ENCODE measurements around the gene SMO. TPM values are rescaled to one million over a fixed set of nuclear protein-coding genes. Genes with fewer than 3 reads are reported as not detected.

The SMO gene
- total RNA-seq, 2 experiments from 2014 or later: not detected

DNA sequence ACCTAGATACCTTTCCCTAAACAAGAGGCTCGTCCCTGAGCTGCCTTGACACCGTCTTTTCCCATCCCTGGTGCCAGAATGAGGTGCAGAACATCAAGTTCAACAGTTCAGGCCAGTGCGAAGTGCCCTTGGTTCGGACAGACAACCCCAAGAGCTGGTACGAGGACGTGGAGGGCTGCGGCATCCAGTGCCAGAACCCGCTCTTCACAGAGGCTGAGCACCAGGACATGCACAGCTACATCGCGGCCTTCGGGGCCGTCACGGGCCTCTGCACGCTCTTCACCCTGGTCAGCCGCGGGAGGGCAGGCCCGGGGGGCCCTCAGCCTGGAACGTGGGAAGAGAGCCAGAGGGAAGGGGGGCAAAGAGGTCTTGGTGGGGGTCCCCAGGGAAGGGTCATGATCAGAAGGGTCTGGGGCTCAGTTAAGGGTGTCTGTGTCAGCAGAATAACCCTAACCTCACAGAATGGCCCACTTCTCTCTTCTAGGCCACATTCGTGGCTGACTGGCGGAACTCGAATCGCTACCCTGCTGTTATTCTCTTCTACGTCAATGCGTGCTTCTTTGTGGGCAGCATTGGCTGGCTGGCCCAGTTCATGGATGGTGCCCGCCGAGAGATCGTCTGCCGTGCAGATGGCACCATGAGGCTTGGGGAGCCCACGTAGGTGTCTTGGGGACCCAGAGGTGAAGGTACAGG is 16.8 kb downstream of the SMO start:
- H3K27me3 Mint-ChIP-seq: peaks cover 3% of the 10 kb centered on the region
- no peak for ATAC-seq (ENCODE audit: poor library complexity)
- POLR2A ChIA-PET: no interaction called here
- H3K27me3 ChIP-seq (ENCODE audit: control insufficient read depth in 1 of 2, insufficient read depth in 2 of 2, low read length in 2 of 2): no peaks in the 10 kb centered on the region
- intact Hi-C loops (cut with DNase I, micrococcal nuclease): no loop called here
- no peak overlapping the region for H3K27ac Mint-ChIP-seq
- DNase-seq: no peak
- H3K9me3 Mint-ChIP-seq: no peaks in the 10 kb centered on the region
- CTCF ChIA-PET: no interaction called here
- H3K27ac ChIP-seq (ENCODE audit: low read depth in 1 of 2, low read length in 2 of 2): no peak overlapping the region
- no peaks in the 10 kb centered on the region for H3K4me1 Mint-ChIP-seq (ENCODE audit: low read depth)
- no peaks in the 10 kb centered on the region for H3K9me3 ChIP-seq (ENCODE audit: control insufficient read depth in 1 of 2, insufficient read depth in 1 of 2, low read length in 2 of 2)
- H3K36me3 ChIP-seq (ENCODE audit: insufficient read depth, low read length): no peaks in the 10 kb centered on the region
- no peaks in the 10 kb centered on the region for H3K36me3 Mint-ChIP-seq (ENCODE audit: low read depth)
- H3K4me1 ChIP-seq (ENCODE audit: insufficient read depth, low read length): peaks cover under 1% of the 10 kb centered on the region
- no peak overlapping the region for H3K4me3 Mint-ChIP-seq
- H3K4me3 ChIP-seq (ENCODE audit: low read length): no peak overlapping the region
- TF ChIP-seq, protein P1, sequence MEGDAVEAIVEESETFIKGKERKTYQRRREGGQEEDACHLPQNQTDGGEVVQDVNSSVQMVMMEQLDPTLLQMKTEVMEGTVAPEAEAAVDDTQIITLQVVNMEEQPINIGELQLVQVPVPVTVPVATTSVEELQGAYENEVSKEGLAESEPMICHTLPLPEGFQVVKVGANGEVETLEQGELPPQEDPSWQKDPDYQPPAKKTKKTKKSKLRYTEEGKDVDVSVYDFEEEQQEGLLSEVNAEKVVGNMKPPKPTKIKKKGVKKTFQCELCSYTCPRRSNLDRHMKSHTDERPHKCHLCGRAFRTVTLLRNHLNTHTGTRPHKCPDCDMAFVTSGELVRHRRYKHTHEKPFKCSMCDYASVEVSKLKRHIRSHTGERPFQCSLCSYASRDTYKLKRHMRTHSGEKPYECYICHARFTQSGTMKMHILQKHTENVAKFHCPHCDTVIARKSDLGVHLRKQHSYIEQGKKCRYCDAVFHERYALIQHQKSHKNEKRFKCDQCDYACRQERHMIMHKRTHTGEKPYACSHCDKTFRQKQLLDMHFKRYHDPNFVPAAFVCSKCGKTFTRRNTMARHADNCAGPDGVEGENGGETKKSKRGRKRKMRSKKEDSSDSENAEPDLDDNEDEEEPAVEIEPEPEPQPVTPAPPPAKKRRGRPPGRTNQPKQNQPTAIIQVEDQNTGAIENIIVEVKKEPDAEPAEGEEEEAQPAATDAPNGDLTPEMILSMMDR (IDR thresholded peaks at IDR 0.05): no peak

DNA sequence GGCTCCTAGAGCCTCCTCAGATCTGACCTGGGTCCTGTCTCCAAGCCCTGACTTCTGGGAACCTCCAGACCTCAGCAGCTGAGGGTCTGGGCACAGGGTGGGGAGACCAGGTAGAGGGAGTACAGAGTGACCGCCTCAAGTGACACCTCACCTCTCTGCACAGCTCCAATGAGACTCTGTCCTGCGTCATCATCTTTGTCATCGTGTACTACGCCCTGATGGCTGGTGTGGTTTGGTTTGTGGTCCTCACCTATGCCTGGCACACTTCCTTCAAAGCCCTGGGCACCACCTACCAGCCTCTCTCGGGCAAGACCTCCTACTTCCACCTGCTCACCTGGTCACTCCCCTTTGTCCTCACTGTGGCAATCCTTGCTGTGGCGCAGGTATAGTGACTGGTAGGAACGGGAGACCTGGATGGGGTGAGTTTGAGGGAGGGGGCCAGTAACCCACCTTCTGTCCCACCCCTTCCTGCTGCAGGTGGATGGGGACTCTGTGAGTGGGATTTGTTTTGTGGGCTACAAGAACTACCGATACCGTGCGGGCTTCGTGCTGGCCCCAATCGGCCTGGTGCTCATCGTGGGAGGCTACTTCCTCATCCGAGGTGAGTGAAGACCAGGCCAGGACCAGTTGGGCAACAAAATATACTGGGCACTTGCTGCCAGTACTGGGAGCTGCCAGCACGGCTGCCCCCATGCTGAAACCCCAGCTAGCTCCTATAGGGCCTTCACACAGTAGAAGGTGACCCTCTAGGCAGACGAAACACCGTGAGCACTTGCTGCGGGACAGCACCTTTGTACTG is 17.8 kb downstream of the SMO start:
- Mint-ChIP-seq H3K27me3 (peaks cover 3% of the 10 kb centered on the region), H3K4me3 (no peak overlapping the region), H3K9me3 (no peaks in the 10 kb centered on the region), H3K27ac (no peak overlapping the region), H3K4me1 (ENCODE audit: low read depth) (no peaks in the 10 kb centered on the region), H3K36me3 (ENCODE audit: low read depth) (no peaks in the 10 kb centered on the region)
- Histone ChIP-seq H3K4me3 (ENCODE audit: low read length) (no peak overlapping the region), H3K9me3 (ENCODE audit: control insufficient read depth in 1 of 2, insufficient read depth in 1 of 2, low read length in 2 of 2) (no peaks in the 10 kb centered on the region), H3K36me3 (ENCODE audit: insufficient read depth, low read length) (no peaks in the 10 kb centered on the region), H3K27ac (ENCODE audit: low read depth in 1 of 2, low read length in 2 of 2) (no peak overlapping the region), H3K27me3 (ENCODE audit: control insufficient read depth in 1 of 2, insufficient read depth in 2 of 2, low read length in 2 of 2) (no peaks in the 10 kb centered on the region), H3K4me1 (ENCODE audit: insufficient read depth, low read length) (peaks cover 4% of the 10 kb centered on the region)
- TF ChIP-seq, protein P1 (IDR thresholded peaks at IDR 0.05): no peak
- intact Hi-C loops (cut with DNase I, micrococcal nuclease): no loop called here
- ATAC-seq (ENCODE audit: poor library complexity) (no peak), DNase-seq (peak in 1 of 14 experiments; percentile 30)
- CTCF ChIA-PET: no interaction called here
- POLR2A ChIA-PET: no interaction called here

DNA sequence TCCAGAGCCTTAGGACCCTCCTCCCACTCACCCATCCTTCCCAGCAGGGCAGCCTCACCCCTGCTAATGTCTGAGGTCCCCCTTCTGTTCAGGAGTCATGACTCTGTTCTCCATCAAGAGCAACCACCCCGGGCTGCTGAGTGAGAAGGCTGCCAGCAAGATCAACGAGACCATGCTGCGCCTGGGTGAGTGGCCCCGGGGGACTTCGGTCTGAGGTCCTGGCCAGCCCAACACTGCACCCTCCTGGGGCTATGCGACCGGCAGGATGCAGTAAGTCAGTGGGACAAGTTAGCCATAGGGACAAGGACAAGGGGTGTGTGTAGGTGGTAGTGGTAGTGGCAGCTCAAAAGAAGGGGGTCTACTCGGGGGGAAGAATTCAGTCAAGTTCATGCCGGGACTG is 20.2 kb downstream of the SMO start:
- DNase-seq (no peak), ATAC-seq (ENCODE audit: poor library complexity) (no peak)
- ChIA-PET CTCF (interaction anchor here (0.8 kb wide), 1 partner anchor 10 kb away, joined by 3 read pairs; no protein-coding TSS in a partner anchor), POLR2A (interaction anchor here (0.7 kb wide), 1 partner anchor 394 kb away, joined by 3 read pairs; no protein-coding TSS in a partner anchor)
- Histone ChIP-seq H3K27ac (ENCODE audit: low read depth in 1 of 2, low read length in 2 of 2) (no peak overlapping the region), H3K27me3 (ENCODE audit: control insufficient read depth in 1 of 2, insufficient read depth in 2 of 2, low read length in 2 of 2) (no peaks in the 10 kb centered on the region), H3K4me3 (ENCODE audit: low read length) (no peak overlapping the region), H3K36me3 (ENCODE audit: insufficient read depth, low read length) (no peaks in the 10 kb centered on the region), H3K9me3 (ENCODE audit: control insufficient read depth in 1 of 2, insufficient read depth in 1 of 2, low read length in 2 of 2) (no peaks in the 10 kb centered on the region), H3K4me1 (ENCODE audit: insufficient read depth, low read length) (peaks cover 4% of the 10 kb centered on the region)
- Mint-ChIP-seq H3K9me3 (no peaks in the 10 kb centered on the region), H3K27me3 (no peaks in the 10 kb centered on the region), H3K36me3 (ENCODE audit: low read depth) (no peaks in the 10 kb centered on the region), H3K4me3 (no peak overlapping the region), H3K27ac (no peak overlapping the region), H3K4me1 (ENCODE audit: low read depth) (no peaks in the 10 kb centered on the region)
- intact Hi-C loops (cut with DNase I, micrococcal nuclease): no loop called here
- TF ChIP-seq, protein P1 (IDR thresholded peaks at IDR 0.05): no peak
